Measurements from ENCODE around the gene SLC40A1. TPM values are rescaled to one million over a fixed set of nuclear protein-coding genes. Genes with fewer than 3 reads are reported as not detected.

The SLC40A1 gene
- total RNA-seq, 2 donors from 2014 or later = 86.7 to 169 TPM

- Histone ChIP-seq H3K4me1 (replicated peaks) (no peaks in the 10 kb centered on the region), H3K27ac (peak overlapping the region; percentile 83 to 86), H3K27me3 (replicated peaks; ENCODE audit: insufficient read depth) (no peaks in the 10 kb centered on the region), H3K4me3 (peak overlapping the region; percentile 54 to 65), H3K9me3 (no peaks in the 10 kb centered on the region), H3K36me3 (no peaks in the 10 kb centered on the region)
- DNase-seq (ENCODE audit: low spot score) = peak; percentile 10
- TF ChIP-seq POLR2AphosphoS5 (IDR thresholded peaks at IDR 0.05) (no peak), POLR2A (IDR thresholded peaks at IDR 0.05) (no peak)
- TF ChIP-seq, protein P1, sequence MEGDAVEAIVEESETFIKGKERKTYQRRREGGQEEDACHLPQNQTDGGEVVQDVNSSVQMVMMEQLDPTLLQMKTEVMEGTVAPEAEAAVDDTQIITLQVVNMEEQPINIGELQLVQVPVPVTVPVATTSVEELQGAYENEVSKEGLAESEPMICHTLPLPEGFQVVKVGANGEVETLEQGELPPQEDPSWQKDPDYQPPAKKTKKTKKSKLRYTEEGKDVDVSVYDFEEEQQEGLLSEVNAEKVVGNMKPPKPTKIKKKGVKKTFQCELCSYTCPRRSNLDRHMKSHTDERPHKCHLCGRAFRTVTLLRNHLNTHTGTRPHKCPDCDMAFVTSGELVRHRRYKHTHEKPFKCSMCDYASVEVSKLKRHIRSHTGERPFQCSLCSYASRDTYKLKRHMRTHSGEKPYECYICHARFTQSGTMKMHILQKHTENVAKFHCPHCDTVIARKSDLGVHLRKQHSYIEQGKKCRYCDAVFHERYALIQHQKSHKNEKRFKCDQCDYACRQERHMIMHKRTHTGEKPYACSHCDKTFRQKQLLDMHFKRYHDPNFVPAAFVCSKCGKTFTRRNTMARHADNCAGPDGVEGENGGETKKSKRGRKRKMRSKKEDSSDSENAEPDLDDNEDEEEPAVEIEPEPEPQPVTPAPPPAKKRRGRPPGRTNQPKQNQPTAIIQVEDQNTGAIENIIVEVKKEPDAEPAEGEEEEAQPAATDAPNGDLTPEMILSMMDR (IDR thresholded peaks at IDR 0.05) = no peak
- WGBS = under 1% methylated on average over 13 of the region's 13 CpGs
- intact Hi-C loops (cut with DNase I) = loop anchor here (5.0 to 10.0 kb wide), 2 partner anchors 33 to 115 kb away; no protein-coding TSS in a partner anchor
Measured at GRCh38 chr2:189580241-189580651, 340 bp downstream of the SLC40A1 start.

DNA sequence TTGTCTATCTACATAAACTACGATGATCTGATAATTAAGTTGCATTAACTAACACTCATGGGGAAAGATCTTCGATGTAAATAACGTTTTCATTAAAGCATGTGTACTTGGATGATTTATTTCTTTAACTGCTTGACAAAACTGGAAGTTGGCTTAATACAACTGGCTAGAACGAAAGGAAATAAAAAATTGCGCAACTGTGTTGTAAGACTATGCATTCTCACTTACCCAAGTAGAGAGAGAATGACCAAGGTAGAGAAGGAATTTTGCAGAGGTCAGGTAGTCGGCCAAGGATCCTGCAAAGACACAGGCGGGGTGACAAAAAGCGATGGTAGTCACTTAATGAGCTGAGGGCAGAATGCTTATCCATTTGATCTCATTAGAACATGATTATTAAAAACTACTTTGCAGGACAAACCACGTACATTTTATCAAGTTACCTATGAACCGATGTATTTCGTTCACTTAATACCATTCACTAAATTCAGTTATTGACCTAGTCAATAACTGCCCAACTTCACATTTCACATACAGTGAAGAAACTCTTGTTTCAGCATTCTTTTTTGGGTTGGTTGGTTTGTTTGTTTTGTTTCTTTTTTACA, 900 bp downstream of the SLC40A1 start:
- no peaks in the 10 kb centered on the region for H3K36me3 ChIP-seq
- no peaks in the 10 kb centered on the region for H3K4me1 ChIP-seq (replicated peaks)
- no peaks in the 10 kb centered on the region for H3K27me3 ChIP-seq (replicated peaks; ENCODE audit: insufficient read depth)
- no peaks in the 10 kb centered on the region for H3K9me3 ChIP-seq
- DNase-seq (ENCODE audit: low spot score) = peak; percentile 17
- H3K4me3 ChIP-seq = peak overlapping the region; percentile 54 to 65
- H3K27ac ChIP-seq = peak overlapping the region; percentile 83 to 86
- WGBS = 23% methylated on average over 11 of the region's 11 CpGs
- intact Hi-C loops (cut with DNase I) = loop anchor here (5.0 to 10.0 kb wide), 2 partner anchors 32 to 115 kb away; no protein-coding TSS in a partner anchor
- peak; percentile 66 for TF ChIP-seq POLR2AphosphoS5 (IDR thresholded peaks at IDR 0.05)
- no peak for TF ChIP-seq POLR2A (IDR thresholded peaks at IDR 0.05)
- TF ChIP-seq, protein P1 (IDR thresholded peaks at IDR 0.05) = no peak

- no peak overlapping the region for H3K27ac ChIP-seq
- DNase-seq (ENCODE audit: low spot score) = no peak
- H3K36me3 ChIP-seq = no peaks in the 10 kb centered on the region
- WGBS = 37% methylated on average over 1 of the region's 1 CpG
- H3K9me3 ChIP-seq = no peaks in the 10 kb centered on the region
- TF ChIP-seq POLR2AphosphoS5 (IDR thresholded peaks at IDR 0.05) = no peak
- no peak for TF ChIP-seq POLR2A (IDR thresholded peaks at IDR 0.05)
- TF ChIP-seq, protein P1 (IDR thresholded peaks at IDR 0.05) = no peak
- no peaks in the 10 kb centered on the region for H3K4me1 ChIP-seq (replicated peaks)
- intact Hi-C loops (cut with DNase I) = no loop called here
- no peaks in the 10 kb centered on the region for H3K27me3 ChIP-seq (replicated peaks; ENCODE audit: insufficient read depth)
- H3K4me3 ChIP-seq = peak overlapping the region in 1 of 2 donors; percentile 65
Measured at GRCh38 chr2:189578272-189578950, 2.2 kb downstream of the SLC40A1 start.

GRCh38 chr2:189577121-189577520, 3.5 kb downstream of the SLC40A1 start:
- intact Hi-C loops (cut with DNase I) = no loop called here
- no peak overlapping the region for H3K4me3 ChIP-seq

More at GRCh38 chr2:189577121-189577520, 3.5 kb downstream of the SLC40A1 start:
- H3K27me3 ChIP-seq (replicated peaks; ENCODE audit: insufficient read depth) = no peaks in the 10 kb centered on the region
- no peak for DNase-seq (ENCODE audit: low spot score)
- WGBS = 59% methylated on average over 5 of the region's 5 CpGs
- TF ChIP-seq POLR2AphosphoS5 (IDR thresholded peaks at IDR 0.05) (no peak), POLR2A (IDR thresholded peaks at IDR 0.05) (no peak)
- TF ChIP-seq, protein P1 (IDR thresholded peaks at IDR 0.05) = no peak
- H3K27ac ChIP-seq = no peak overlapping the region
- H3K9me3 ChIP-seq = no peaks in the 10 kb centered on the region
- no peaks in the 10 kb centered on the region for H3K4me1 ChIP-seq (replicated peaks)
- H3K36me3 ChIP-seq = no peaks in the 10 kb centered on the region
